HUES64 (cell line): Measurements from ENCODE around the gene L3MBTL4.

Experiments used
- H3K27ac ChIP-seq: 2 replicates; pipeline ENCODE4 v1.7.0; 2013; ENCODE audit warnings: low read depth, low read length, inconsistent platforms
- H3K27me3 ChIP-seq: 2 replicates; pipeline ENCODE4 v1.6.1; 2013; ENCODE audit warnings: mild to moderate bottlenecking, low read length; ENCODE audit not compliant: insufficient read depth
- H3K36me3 ChIP-seq: 2 replicates; pipeline ENCODE4 v1.6.1; 2013; ENCODE audit warnings: mild to moderate bottlenecking, low read length; ENCODE audit not compliant: insufficient read depth
- H3K4me1 ChIP-seq: 2 replicates; pipeline ENCODE4 v1.6.1; 2013; ENCODE audit warnings: mild to moderate bottlenecking, low read length, moderate library complexity; ENCODE audit not compliant: insufficient read depth
- H3K4me3 ChIP-seq: 2 replicates; pipeline ENCODE4 v1.5.1; 2013; ENCODE audit warnings: mild to moderate bottlenecking, low read length, moderate library complexity
- H3K9ac ChIP-seq: 2 replicates; pipeline ENCODE4 v1.6.1; 2013; ENCODE audit warnings: mild to moderate bottlenecking, low read depth, low read length
- H3K9me3 ChIP-seq: 2 replicates; pipeline ENCODE4 v1.6.1; 2013; ENCODE audit warnings: low read depth, low read length; ENCODE audit not compliant: insufficient read depth
- WGBS: fragments of 150-250, 120-280 bp; methylation state at CpG from one replicate; pipeline ENCODE4 v1.1.7; 2013; ENCODE audit warnings: missing lambda C conversion rate; 5-methylcytosine and 5-hydroxymethylcytosine counted together

The L3MBTL4 gene

DNA sequence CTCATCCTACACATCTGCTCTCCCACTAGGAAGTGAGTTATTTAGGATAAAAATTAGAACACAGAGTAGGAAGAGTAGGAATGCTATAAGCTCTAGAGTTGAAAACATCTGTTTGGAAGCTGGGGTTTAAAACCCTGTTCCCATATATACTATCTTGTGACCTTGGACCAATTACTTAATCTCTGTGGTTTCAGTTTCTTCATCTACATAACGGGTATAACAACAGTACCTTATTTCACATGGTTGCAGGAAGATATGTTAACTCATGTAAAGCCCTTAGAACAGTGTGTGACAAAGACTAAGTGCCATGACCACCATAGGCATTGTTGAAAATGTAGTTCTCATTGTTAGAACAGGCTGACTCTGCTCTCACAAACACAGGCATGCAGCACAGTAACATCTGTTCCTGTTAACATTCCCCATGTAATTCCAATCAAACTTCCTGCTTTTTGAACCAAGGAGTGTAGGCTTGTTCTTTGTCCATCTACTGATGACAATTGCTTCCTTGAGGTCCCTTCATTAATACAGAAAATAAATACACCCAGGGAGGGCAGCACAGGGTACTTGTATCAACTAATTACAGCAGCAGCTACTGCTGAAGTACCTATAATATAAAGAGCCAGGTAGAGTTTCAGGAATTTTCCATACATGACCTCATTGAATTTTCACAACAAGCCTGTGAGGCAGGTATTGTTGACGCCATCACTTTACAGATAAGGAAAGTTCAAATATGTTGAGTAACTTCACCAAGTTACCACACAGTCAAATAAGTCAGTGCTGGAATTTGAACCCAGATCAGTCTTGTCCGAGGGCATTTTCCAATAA lies 204.2 kb downstream of the L3MBTL4 start:
- Histone ChIP-seq H3K27ac (no peak overlapping the region), H3K4me3 (no peak overlapping the region), H3K9me3 (no peaks in the 10 kb centered on the region), H3K27me3 (no peaks in the 10 kb centered on the region), H3K36me3 (no peaks in the 10 kb centered on the region), H3K4me1 (0 out of 2 replicates have a peak, but pooled peaks cover 2% of the 10 kb centered on the region), H3K9ac (no peak overlapping the region)
- 92% methylated on average over 2 of the region's 3 CpGs for WGBS

DNA sequence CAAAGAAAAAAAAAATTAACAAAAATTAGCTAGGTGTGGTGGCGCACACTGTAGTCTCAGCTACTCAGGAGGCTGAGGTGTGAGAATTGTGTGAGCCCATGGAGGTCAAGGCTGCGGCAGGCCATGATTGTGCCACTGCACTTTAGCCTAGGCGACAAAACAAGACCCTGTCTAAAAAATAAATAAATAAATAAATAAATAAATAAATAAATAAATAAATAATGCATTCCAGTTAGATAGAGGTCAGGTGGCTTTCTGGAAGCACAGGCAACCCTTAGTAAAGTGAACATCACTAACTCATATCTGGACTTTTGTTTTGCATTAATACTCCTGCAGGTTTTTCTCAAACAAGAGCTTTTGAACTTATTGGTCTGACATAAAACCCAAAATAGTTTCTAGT lies 206.8 kb downstream of the L3MBTL4 start:
- 0 out of 2 replicates have a peak, but pooled peaks cover 2% of the 10 kb centered on the region for H3K4me1 ChIP-seq
- no peak overlapping the region for H3K9ac ChIP-seq
- H3K36me3 ChIP-seq, result no peaks in the 10 kb centered on the region
- no peaks in the 10 kb centered on the region for H3K9me3 ChIP-seq
- H3K4me3 ChIP-seq, result no peak overlapping the region
- H3K27me3 ChIP-seq, result no peaks in the 10 kb centered on the region
- H3K27ac ChIP-seq, result no peak overlapping the region
- WGBS, result 95% methylated on average over 2 of the region's 3 CpGs

DNA sequence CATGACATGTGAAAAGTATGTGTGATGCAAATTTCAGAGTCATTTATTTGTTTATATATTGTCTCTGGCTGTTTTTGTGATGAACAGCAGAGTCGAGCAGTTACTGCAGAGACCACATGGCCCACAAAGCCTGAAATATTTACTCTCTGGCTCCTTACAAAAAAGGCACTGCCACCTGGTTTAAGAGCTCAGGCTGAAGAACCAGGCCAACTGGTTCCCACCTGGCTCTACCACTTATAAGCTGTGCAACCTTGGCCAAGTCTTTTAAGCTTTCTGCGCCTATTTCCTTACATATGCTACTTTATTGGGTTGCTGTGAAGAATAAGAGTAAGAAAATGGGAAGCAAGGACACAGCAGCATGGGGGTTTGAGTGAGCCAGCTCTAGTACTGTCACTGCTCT lies 207.6 kb downstream of the L3MBTL4 start:
- no peak overlapping the region for H3K9ac ChIP-seq
- no peak overlapping the region for H3K27ac ChIP-seq
- H3K36me3 ChIP-seq, result no peaks in the 10 kb centered on the region
- no peak overlapping the region for H3K4me3 ChIP-seq
- no peaks in the 10 kb centered on the region for H3K9me3 ChIP-seq
- WGBS, result 89% methylated on average over 2 of the region's 2 CpGs
- no peaks in the 10 kb centered on the region for H3K27me3 ChIP-seq
- H3K4me1 ChIP-seq, result 0 out of 2 replicates have a peak, but pooled peaks cover 2% of the 10 kb centered on the region

GRCh38 chr18:6205706-6206105 lies 209.0 kb downstream of the L3MBTL4 start:
- 92% methylated on average over 1 of the region's 2 CpGs for WGBS

GRCh38 chr18:6204476-6204875 lies 210.2 kb downstream of the L3MBTL4 start:
- Histone ChIP-seq H3K27ac (no peak overlapping the region), H3K9ac (no peak overlapping the region), H3K4me1 (0 out of 2 replicates have a peak, but pooled peaks cover 2% of the 10 kb centered on the region), H3K27me3 (no peaks in the 10 kb centered on the region), H3K9me3 (no peaks in the 10 kb centered on the region), H3K36me3 (no peaks in the 10 kb centered on the region), H3K4me3 (no peak overlapping the region)

More at GRCh38 chr18:6205706-6206105, 209.0 kb downstream of the L3MBTL4 start:
- no peaks in the 10 kb centered on the region for H3K27me3 ChIP-seq
- H3K9ac ChIP-seq, result no peak overlapping the region
- H3K9me3 ChIP-seq, result no peaks in the 10 kb centered on the region
- H3K4me3 ChIP-seq, result no peak overlapping the region
- H3K27ac ChIP-seq, result no peak overlapping the region
- H3K36me3 ChIP-seq, result no peaks in the 10 kb centered on the region
- 0 out of 2 replicates have a peak, but pooled peaks cover 2% of the 10 kb centered on the region for H3K4me1 ChIP-seq

DNA sequence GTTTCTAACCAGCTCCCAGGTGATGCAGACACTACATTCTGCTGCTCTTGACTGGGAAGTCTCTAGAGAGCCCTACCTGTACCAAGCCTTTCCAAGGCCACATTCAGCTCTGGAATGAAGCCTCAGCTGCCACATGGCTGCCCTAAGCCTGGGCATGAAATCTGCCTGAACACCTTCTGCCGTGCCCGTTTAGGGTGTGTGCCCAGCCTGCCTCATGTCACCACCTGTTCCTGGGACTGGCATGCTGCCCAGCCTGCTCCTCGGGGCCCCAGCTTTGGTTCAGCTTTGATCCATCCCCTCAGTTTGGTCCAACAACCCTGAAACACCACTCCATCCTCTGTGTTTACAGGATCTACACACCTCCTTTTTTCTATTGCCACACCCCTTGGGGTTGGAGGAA lies 210.9 kb downstream of the L3MBTL4 start:
- 95% methylated on average over 3 of the region's 3 CpGs for WGBS
- H3K27ac ChIP-seq, result no peak overlapping the region
- no peaks in the 10 kb centered on the region for H3K27me3 ChIP-seq
- no peaks in the 10 kb centered on the region for H3K36me3 ChIP-seq
- no peak overlapping the region for H3K4me3 ChIP-seq
- H3K9me3 ChIP-seq, result no peaks in the 10 kb centered on the region
- H3K4me1 ChIP-seq, result 0 out of 2 replicates have a peak, but pooled peaks cover 2% of the 10 kb centered on the region
- H3K9ac ChIP-seq, result no peak overlapping the region

GRCh38 chr18:6202861-6203260 lies 211.8 kb downstream of the L3MBTL4 start:
- H3K9me3 ChIP-seq, result no peaks in the 10 kb centered on the region
- H3K4me3 ChIP-seq, result no peak overlapping the region
- no peaks in the 10 kb centered on the region for H3K27me3 ChIP-seq
- H3K36me3 ChIP-seq, result no peaks in the 10 kb centered on the region
- no peak overlapping the region for H3K9ac ChIP-seq
- H3K4me1 ChIP-seq, result 0 out of 2 replicates have a peak, but pooled peaks cover 2% of the 10 kb centered on the region
- WGBS, result 83% methylated on average over 1 of the region's 1 CpG
- H3K27ac ChIP-seq, result no peak overlapping the region

- Histone ChIP-seq H3K27me3 (no peaks in the 10 kb centered on the region), H3K9ac (no peak overlapping the region), H3K36me3 (no peaks in the 10 kb centered on the region), H3K9me3 (no peaks in the 10 kb centered on the region), H3K4me1 (no peaks in the 10 kb centered on the region), H3K4me3 (no peak overlapping the region), H3K27ac (no peak overlapping the region)
- whole genome bisulfite sequencing, result 93% methylated on average over 2 of the region's 4 CpGs
Measured at GRCh38 chr18:6200204-6200774, 214.4 kb downstream of the L3MBTL4 start.

GRCh38 chr18:6199777-6200176 lies 214.9 kb downstream of the L3MBTL4 start:
- WGBS, result 95% methylated on average over 1 of the region's 1 CpG
- Histone ChIP-seq H3K9me3 (no peaks in the 10 kb centered on the region), H3K9ac (no peak overlapping the region)

DNA sequence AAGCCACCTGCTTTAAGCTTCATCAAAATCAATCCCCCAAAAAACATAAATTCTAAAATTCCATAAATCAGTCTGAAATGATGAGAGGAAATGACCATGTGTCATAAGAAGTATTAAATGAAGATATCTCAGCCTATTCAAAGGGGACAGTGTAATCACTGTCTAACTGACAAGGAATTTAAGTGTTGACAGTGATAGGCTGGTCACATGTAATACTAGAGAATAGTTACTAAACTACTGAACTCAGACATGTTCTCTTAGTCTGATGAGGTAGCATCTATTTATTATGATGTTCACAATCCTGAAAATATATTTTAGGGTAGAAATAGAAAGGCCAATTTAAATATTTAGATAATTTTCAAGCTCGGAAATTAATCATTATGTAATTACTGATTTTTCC lies 216.1 kb downstream of the L3MBTL4 start:
- no peak overlapping the region for H3K9ac ChIP-seq
- no CpG with 5 or more reads among the region's 1 CpG for WGBS
- no peaks in the 10 kb centered on the region for H3K9me3 ChIP-seq
- no peak overlapping the region for H3K27ac ChIP-seq
- no peaks in the 10 kb centered on the region for H3K36me3 ChIP-seq
- H3K4me3 ChIP-seq, result no peak overlapping the region
- no peaks in the 10 kb centered on the region for H3K27me3 ChIP-seq
- no peaks in the 10 kb centered on the region for H3K4me1 ChIP-seq

More at GRCh38 chr18:6199777-6200176, 214.9 kb downstream of the L3MBTL4 start:
- Histone ChIP-seq H3K4me1 (no peaks in the 10 kb centered on the region), H3K27me3 (no peaks in the 10 kb centered on the region), H3K27ac (no peak overlapping the region), H3K36me3 (no peaks in the 10 kb centered on the region), H3K4me3 (no peak overlapping the region)

GRCh38 chr18:6194640-6195039 lies 220.1 kb downstream of the L3MBTL4 start:
- 93% methylated on average over 2 of the region's 2 CpGs for WGBS
- no peak overlapping the region for H3K9ac ChIP-seq
- no peaks in the 10 kb centered on the region for H3K4me1 ChIP-seq
- H3K36me3 ChIP-seq, result no peaks in the 10 kb centered on the region
- no peak overlapping the region for H3K27ac ChIP-seq
- peaks cover 9% of the 10 kb centered on the region; the same call in 1 of the 2 replicates for H3K9me3 ChIP-seq
- no peak overlapping the region for H3K4me3 ChIP-seq
- no peaks in the 10 kb centered on the region for H3K27me3 ChIP-seq
